GM19193 (cell line): ENCODE data around the gene CYP4F11.

Experiments used
- POLR2A ChIP-seq: IDR thresholded peaks from 4 replicates; pipeline ENCODE4 v1.6.1; 2011; ENCODE audit not compliant: insufficient read depth, insufficient read length; ENCODE audit errors: extremely low read depth

Gene CYP4F11

DNA sequence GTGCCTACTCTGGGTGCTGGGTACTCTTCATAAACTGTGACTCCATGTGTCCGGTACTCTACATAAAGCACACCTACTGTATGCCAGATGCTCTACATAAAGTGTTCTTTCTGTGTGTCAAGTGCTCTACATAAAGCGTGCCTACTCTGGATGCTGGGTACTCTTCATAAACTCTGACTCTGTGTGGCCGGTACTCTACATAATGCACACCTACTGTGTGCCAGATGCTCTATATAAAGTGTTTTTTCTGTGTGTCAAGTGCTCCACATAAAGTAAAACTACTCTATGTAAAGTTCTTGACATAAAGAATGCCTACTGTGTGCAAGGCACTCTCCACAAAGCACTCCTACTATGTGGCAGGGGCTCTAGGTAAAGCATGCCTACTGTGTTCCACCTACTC, 1.8 kb upstream of the CYP4F11 start:
- TF ChIP-seq POLR2A = no peak

DNA sequence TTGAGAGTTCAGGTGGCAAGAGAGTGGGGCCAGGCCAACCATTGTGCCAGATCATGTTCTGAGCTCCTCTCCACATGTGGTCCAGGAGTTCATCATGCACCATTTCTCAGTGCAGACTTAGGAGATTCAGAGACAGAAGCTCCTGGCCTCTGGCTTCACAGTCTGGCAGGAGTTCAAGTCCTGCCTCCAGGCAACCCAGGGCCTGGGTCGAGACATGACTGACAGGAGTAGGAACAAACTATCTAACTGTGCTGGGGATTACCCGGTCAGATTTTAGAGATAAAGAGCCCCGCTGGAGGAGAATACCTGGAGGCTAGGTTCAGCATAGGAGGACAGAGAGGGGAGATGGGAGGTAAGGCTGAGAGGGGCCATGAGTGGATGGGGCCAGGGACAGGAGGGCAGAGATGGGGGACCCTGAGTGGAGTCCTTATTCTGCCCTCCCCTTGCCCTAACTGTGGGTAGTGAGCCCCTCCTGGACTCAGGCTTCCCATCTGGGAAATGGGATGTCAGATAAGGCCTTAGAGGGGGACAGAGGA, 906 bp upstream of the CYP4F11 start:
- no peak for TF ChIP-seq POLR2A

DNA sequence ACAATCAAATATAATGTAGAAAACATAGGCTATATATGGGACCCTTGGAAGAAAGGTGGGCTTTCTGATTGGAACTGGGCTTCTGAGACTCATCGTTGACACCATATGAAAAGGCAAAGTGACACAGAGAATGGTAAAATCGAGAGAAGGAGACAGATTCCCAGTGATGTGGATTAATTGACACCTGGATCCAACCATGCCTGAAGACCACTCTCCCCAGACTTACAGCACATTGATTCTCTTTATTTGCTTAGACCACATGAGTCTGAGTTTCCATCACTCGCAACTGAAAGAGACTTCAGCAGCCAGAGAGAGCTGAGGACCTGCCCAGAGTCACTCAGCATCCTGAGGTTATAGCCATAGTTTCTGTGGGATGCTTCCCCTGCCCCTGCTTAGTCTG, 6.0 kb downstream of the CYP4F11 start:
- no peak for TF ChIP-seq POLR2A

DNA sequence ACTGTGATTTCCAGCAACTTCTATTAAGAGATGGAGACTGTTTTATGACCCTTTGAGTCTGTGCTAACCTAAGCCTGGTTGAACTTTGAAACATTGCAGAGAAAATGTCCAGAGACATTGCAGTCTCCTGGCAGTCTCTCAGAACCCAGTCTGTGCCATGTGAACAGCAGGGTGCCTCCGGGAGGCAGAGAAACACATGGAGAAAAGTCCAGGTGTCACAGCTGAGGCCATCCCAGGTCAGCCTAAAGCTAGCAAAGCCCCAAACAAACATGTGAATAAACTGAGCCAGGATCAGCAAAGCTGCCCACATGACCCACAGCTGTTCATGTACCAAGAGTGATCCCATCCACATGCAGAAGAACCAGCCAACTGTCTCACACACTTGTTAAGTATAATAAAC, 7.8 kb downstream of the CYP4F11 start:
- no peak for TF ChIP-seq POLR2A

DNA sequence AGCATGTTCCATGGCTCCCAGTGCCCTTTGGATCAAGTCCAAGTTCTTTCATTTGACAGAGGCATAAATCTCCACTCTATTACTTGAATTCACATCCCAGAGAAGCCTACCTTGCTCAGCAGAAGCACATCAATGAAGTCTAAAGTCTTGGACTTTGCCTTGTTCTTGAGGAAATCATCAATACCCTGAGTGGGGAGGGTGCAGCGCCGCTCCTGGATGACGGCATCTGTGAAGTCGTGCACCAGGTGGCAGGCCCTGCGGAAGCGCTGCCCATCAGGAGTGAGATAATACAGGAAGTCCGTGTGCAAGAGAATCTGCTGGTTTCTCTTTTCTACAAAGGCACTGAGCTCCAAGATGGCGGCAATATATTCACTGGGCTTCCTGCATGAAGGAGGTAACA, 10.6 kb downstream of the CYP4F11 start:
- TF ChIP-seq POLR2A = no peak

DNA sequence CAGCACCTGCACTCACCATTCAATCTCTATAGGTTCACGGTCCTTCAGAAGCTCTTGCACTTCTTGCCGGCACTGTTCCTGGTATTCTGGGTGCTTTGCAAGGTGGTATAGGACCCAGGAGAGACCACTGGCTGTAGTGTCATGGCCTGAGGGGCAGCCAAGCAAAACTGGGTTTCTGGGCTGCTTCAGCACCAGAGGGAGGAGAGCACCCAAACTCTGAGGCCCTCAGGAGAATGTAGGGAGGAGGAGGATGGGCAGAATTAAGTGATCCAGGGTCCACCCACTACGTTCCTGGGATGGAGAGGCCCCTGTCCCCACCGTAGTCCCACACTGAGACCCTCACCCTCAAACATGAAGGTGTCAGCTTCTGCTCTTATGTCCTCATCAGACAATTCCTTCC, 12.3 kb downstream of the CYP4F11 start:
- no peak for TF ChIP-seq POLR2A

DNA sequence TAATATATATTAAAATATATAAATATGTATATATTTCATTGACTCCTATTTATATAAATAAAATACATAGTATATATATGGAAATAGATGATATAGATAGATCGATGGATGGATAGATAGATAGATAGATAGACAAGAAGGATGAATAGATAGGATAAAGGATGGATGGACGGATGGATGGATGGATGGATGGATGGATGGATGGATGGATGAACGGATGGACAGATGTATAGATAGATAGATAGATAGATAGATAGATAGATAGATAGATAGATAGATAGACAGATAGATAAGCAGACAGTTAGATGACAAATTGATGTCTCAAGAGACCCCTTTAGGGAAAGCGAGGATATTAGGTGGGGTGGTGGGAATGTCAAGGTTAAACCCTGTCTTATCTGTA, 15.1 kb downstream of the CYP4F11 start:
- TF ChIP-seq POLR2A = no peak

DNA sequence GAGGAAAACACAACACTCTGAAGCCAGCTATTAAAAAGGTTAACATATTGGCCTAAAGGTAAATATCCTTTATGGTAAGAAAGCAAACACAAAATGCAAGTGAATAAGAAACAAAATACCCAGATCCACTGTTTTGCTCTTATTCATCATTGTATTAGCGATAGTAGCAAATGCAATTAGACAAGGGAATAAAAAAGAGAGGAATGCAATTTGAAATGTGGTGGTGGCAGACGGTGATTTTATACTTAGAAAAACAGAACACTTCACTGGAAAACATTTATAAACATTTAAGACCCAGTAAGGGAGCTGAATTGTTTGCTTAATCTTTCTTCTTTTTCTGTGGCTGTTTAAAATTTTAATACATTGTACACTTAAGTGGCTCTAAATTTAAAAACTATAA, 19.2 kb downstream of the CYP4F11 start:
- no peak for TF ChIP-seq POLR2A

DNA sequence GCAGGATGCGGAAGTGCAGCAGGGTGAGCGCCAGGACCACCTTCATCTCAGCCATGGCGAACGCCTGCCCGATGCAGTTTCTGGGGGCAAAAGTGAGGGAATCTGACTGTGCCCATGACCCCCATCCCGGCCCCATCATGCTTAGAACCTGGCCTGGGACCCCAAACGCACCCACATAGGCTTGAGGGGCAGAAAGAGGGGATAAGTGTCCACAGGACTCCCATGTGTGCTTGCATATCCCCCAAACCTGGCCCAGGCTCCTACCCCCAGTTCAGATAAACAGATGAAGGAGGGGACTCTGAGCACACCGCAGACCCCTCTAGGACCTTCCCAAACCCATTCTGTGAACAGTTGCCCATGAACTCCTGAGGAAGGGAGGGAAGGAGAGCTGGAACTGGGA, 20.5 kb downstream of the CYP4F11 start:
- no peak for TF ChIP-seq POLR2A

DNA sequence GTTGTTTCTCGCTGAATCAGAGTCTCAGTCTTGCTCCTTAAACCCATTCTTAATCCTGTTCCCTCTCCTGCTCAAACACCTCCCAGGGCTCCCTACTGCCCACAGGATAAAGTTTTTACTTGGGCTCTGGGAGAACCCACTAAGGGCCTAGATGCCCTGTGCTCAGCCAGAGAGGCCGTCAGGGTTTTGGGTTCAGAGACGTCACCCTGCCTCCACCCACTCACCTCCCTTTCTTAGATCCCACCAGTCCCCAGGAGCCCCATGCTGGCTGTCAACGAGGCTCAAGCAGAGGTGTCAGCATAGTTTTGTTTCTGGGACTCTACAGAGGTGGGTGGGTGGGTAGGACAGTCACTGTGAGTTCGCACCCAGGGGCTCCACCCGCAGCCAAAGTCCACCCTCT, 20.9 kb downstream of the CYP4F11 start:
- no peak for TF ChIP-seq POLR2A

DNA sequence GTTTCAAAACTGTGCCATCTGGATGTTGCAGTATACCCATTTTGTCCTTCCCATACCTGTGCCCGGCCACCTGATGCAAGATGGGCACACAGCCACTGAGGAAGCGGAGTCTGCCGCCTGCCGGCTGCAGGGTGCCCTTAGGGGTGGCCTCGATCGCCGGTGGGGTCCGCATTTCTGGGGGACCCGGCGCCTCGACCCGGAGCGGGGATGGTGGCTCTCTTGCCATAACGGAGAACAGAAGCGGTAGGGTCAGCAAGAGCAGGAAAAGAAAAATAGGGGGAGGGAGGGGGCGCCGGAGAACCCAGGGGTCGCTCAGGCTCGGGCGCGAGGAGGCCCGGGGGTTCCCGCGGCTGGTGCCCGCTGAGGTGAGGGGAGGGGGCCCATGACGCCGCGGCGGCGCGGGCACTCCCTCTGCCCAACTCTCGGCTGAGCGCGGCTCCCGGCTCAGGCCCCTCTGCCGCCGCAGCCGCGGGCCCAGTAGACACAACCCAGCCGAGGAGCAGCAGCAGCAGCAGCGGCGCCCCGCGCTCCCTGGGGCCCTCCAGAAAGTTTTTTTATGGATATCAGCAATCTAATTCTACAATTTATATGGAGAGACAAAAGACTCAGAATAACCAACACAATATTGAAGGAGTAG, 22.6 kb downstream of the CYP4F11 start:
- TF ChIP-seq POLR2A = no peak

DNA sequence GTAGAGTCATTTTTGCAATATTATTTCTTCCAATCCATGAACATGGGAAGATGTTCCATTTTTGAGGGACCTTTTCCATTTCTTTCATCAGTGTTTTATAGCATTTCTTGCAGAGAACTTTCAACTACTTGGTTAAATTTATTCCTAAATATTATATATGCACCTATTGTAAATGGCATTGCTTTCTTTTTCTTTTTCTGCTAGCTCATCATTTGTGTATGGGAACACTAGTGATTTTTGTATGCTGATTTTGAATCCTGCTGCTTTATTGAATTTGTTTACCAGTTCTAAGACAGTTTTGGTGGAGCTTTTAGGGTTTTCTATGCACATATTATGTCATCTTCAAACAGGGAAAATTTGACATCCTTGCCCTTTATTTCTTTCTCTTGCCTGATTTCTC, 29.3 kb downstream of the CYP4F11 start:
- no peak for TF ChIP-seq POLR2A

DNA sequence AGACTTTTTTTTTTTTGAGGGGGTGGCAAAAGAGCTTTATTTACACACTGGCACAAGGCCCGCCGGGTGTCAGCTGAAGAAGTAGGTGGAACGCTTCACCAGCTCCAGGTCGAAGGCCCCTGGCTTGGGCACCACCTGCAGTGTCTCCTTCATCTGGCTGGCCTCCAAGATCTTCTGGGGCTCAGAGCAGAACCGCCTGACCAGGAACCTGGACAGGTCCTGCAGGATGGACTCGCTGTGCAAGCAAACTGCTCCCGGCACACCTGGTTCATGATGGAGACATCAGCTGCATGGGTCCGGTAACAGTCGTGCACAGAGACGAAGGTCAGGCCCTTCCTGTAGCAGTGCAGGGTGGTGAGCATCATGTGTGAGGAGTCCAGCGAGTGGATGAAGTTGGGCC, 32.1 kb downstream of the CYP4F11 start:
- no peak for TF ChIP-seq POLR2A

DNA sequence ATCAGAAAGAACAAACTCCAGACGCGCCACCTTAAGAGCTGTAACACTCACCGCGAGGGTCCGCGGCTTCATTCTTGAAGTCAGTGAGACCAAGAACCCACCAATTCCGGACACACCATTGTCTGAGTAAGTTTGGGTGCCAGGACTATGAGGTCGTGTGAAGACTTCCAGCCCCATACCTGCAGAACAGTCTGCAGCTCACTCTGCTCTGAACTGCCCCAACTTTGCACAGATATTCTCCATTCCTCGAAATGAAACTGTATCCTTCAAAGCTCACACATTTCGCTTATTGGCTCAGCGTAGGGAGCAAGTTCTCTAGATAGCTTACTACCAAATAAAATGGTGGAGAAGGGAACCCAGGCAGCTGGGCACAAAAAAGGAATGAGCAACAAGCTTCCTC, 33.8 kb downstream of the CYP4F11 start:
- no peak for TF ChIP-seq POLR2A

DNA sequence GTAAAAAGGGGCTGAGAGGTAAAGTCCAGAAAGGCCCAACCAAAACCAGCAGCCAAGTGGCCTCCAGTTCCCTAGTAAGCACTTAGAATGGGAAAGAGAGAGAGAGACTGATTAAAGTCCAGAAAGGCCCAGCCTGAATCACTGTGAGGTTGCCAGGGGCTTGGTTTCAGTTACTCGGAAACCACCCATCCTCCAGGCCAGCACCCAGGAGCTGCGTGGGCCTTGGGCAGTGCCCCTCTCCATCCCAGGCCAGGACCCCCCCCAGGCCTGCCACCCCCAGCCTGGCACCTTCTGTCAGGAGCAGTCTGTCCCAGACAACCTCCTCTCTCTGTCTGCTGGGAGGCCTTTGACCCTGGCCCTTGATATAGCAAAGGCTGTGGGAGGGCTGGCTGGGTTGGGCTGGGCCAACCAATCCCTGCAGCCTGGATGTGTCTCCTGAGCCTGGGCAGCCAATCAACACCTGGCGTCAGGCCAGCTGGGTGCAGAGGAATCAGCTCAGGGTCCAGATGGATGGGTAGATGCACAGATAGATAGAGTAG, 36.5 kb downstream of the CYP4F11 start, which contains the start of gene CYP4F2:
Gene CYP4F2 (minus strand): TSS at position 337 of the 539 bp plus-strand sequence. CDS start 463 bp downstream, outside the sequence.
- TF ChIP-seq POLR2A = no peak

DNA sequence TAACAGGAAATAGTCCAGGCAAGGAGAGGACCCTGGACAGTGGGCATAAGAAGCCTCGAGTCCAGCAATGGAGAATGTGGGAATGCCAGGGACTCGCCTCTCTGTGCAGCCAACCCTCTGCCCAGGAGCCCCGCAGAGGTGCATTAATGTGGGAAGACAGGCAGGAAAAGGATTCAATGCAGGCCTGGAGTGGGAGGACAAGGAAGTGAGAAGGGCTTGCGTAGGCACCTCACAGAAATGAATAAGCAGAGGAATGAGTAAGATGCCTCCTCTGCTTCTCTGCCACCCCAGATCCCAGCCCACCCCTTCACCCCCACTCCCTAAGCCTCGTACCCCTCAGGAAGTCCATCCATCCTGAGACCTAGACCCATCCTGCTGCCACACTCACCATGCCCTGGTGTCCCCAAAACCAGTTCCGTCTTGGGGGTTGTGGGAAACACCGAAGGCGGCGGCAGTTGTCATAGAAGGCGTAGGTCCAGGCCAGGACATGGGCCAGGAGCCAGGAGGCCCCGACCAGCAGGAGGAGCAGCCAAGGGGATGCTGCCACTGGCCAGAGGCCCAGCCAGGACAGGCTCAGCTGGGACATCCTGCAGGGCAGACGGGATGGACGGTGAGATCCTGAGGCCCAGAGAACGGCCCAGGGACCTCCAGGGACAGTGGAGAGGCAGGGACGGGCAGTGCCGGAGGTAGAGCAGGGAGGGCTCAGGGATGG, 37.1 kb downstream of the CYP4F11 start:
- TF ChIP-seq POLR2A = no peak
